Measurements from ENCODE around the gene RPL28.
A peak's percentile ranks its signal among the peaks of the same experiment; 100 is the strongest.
"Not testable (repeated sequence)": the region's sequence is repeated elsewhere in the genome, so short reads cannot be mapped to it uniquely, and the experiment has no call there.

RPL28 gene

GRCh38 chr19:55391702-55392615, 6.2 kb downstream of the RPL28 start:
- no peaks in the 10 kb centered on the region for H3K9me3 ChIP-seq (ENCODE audit: control insufficient read depth in 5 of 5, low read length in 5 of 5)
- peaks cover 8 to 33% (median 26%) of the 10 kb centered on the region in 5 donors for H3K4me1 ChIP-seq (ENCODE audit: control insufficient read depth in 5 of 5, insufficient read depth in 5 of 5, low read length in 5 of 5)
- no peak overlapping the region for H3K4me3 ChIP-seq (ENCODE audit: low read depth in 1 of 5, low read length in 5 of 5)
- H3K9ac ChIP-seq (ENCODE audit: low read length in 5 of 5) = no peak overlapping the region
- H3K27ac ChIP-seq (ENCODE audit: low read depth, low read length) = no peak overlapping the region
- no peaks in the 10 kb centered on the region for H3K27me3 ChIP-seq (ENCODE audit: control insufficient read depth in 5 of 5, insufficient read depth in 4 of 5, low read length in 5 of 5)
- H3K36me3 ChIP-seq (ENCODE audit: control insufficient read depth in 5 of 5, insufficient read depth in 5 of 5, low read length in 5 of 5) = peaks cover 0 to 51% (median 48%) of the 10 kb centered on the region in 5 donors

DNA sequence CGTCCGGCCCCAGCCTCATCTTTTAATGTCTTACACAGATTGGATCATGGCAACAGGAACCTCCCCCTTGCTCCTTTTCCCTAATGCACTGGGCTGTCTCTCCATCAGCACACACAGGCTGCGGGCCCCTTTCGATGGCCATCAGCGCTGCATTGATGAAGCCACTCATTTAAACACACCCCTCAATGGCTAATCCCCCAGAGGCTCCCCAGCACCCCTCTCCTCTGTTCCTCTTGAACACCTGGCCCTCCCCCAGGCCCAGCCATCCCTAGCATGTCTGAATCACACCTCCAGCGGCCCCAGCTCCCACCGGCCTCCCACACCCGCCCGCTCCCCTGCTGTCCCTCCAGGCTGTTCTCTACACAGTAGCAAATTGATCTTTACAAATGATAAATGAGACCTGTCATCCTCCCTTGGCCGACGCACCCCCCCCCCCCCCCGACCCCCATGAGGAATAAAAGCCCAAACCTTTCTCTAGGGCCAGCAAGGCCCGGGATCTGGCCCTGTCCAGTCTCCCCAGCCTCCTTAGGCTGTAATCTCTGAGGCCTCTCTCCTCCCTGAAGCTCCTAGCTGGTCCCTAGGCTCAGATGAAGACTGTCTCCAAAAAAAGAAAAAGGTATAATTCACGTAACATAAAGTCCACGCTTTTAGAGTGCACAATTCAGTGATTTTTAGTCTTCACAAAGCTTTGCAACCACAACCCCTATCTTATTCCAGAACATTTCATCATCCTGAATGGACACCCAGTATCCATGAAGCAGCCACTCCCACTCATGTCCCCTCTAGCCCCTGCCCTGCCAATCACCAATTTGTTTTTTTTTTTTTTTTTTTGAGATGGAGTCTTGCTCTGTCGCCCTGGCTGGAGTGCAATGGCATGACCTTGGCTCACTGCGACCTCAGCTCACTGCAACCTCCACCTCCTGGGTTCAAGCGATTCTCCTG, 7.4 kb downstream of the RPL28 start:
- Histone ChIP-seq H3K36me3 (ENCODE audit: control insufficient read depth in 5 of 5, insufficient read depth in 5 of 5, low read length in 5 of 5) (peaks cover 0 to 39% (median 37%) of the 10 kb centered on the region in 5 donors), H3K4me3 (ENCODE audit: low read depth in 1 of 5, low read length in 5 of 5) (no peak overlapping the region), H3K27me3 (ENCODE audit: control insufficient read depth in 5 of 5, insufficient read depth in 4 of 5, low read length in 5 of 5) (no peaks in the 10 kb centered on the region), H3K9me3 (ENCODE audit: control insufficient read depth in 5 of 5, low read length in 5 of 5) (no peaks in the 10 kb centered on the region), H3K9ac (ENCODE audit: low read length in 5 of 5) (no peak overlapping the region), H3K4me1 (ENCODE audit: control insufficient read depth in 5 of 5, insufficient read depth in 5 of 5, low read length in 5 of 5) (peaks cover 0 to 22% (median 15%) of the 10 kb centered on the region in 5 donors), H3K27ac (ENCODE audit: low read depth, low read length) (no peak overlapping the region)

- H3K4me1 ChIP-seq (ENCODE audit: control insufficient read depth in 5 of 5, insufficient read depth in 5 of 5, low read length in 5 of 5) = no peaks in the 10 kb centered on the region
- H3K9ac ChIP-seq (ENCODE audit: low read length in 5 of 5) = no peak overlapping the region
- H3K36me3 ChIP-seq (ENCODE audit: control insufficient read depth in 5 of 5, insufficient read depth in 5 of 5, low read length in 5 of 5) = peaks cover 0 to 29% (median 26%) of the 10 kb centered on the region in 5 donors
- H3K4me3 ChIP-seq (ENCODE audit: low read depth in 1 of 5, low read length in 5 of 5) = no peak overlapping the region
- H3K27ac ChIP-seq (ENCODE audit: low read depth, low read length) = no peak overlapping the region
- no peaks in the 10 kb centered on the region for H3K27me3 ChIP-seq (ENCODE audit: control insufficient read depth in 5 of 5, insufficient read depth in 4 of 5, low read length in 5 of 5)
- no peaks in the 10 kb centered on the region for H3K9me3 ChIP-seq (ENCODE audit: control insufficient read depth in 5 of 5, low read length in 5 of 5)
These were observed 12.6 kb downstream of the RPL28 start for GRCh38 chr19:55398200-55398925.

- Histone ChIP-seq H3K9me3 (ENCODE audit: control insufficient read depth in 5 of 5, low read length in 5 of 5) (no peaks in the 10 kb centered on the region), H3K4me1 (ENCODE audit: control insufficient read depth in 5 of 5, insufficient read depth in 5 of 5, low read length in 5 of 5) (no peaks in the 10 kb centered on the region), H3K27me3 (ENCODE audit: control insufficient read depth in 5 of 5, insufficient read depth in 4 of 5, low read length in 5 of 5) (no peaks in the 10 kb centered on the region), H3K9ac (ENCODE audit: low read length in 5 of 5) (no peak overlapping the region), H3K4me3 (ENCODE audit: low read depth in 1 of 5, low read length in 5 of 5) (no peak overlapping the region), H3K36me3 (ENCODE audit: control insufficient read depth in 5 of 5, insufficient read depth in 5 of 5, low read length in 5 of 5) (peaks cover 0 to 43% (median 35%) of the 10 kb centered on the region in 5 donors), H3K27ac (ENCODE audit: low read depth, low read length) (no peak overlapping the region)
These were observed 14.8 kb downstream of the RPL28 start for GRCh38 chr19:55400281-55401087.

- H3K36me3 ChIP-seq (ENCODE audit: control insufficient read depth in 5 of 5, insufficient read depth in 5 of 5, low read length in 5 of 5) = peaks cover 0 to 52% (median 41%) of the 10 kb centered on the region in 5 donors
These were observed 15.7 kb downstream of the RPL28 start for GRCh38 chr19:55401390-55401789.

GRCh38 chr19:55402509-55402908, 16.8 kb downstream of the RPL28 start:
- Histone ChIP-seq H3K9me3 (ENCODE audit: control insufficient read depth in 5 of 5, low read length in 5 of 5) (no peaks in the 10 kb centered on the region), H3K4me3 (ENCODE audit: low read depth in 1 of 5, low read length in 5 of 5) (no peak overlapping the region), H3K27ac (ENCODE audit: low read depth, low read length) (no peak overlapping the region), H3K9ac (ENCODE audit: low read length in 5 of 5) (no peak overlapping the region), H3K36me3 (ENCODE audit: control insufficient read depth in 5 of 5, insufficient read depth in 5 of 5, low read length in 5 of 5) (peaks cover 0 to 53% (median 41%) of the 10 kb centered on the region in 5 donors), H3K4me1 (ENCODE audit: control insufficient read depth in 5 of 5, insufficient read depth in 5 of 5, low read length in 5 of 5) (peaks cover 0 to 17% (median 11%) of the 10 kb centered on the region in 5 donors), H3K27me3 (ENCODE audit: control insufficient read depth in 5 of 5, insufficient read depth in 4 of 5, low read length in 5 of 5) (no peaks in the 10 kb centered on the region)

More at GRCh38 chr19:55401390-55401789, 15.7 kb downstream of the RPL28 start:
- H3K4me1 ChIP-seq (ENCODE audit: control insufficient read depth in 5 of 5, insufficient read depth in 5 of 5, low read length in 5 of 5); H3K27me3 ChIP-seq (ENCODE audit: control insufficient read depth in 5 of 5, insufficient read depth in 4 of 5, low read length in 5 of 5); H3K9me3 ChIP-seq (ENCODE audit: control insufficient read depth in 5 of 5, low read length in 5 of 5); H3K9ac ChIP-seq (ENCODE audit: low read length in 5 of 5); H3K4me3 ChIP-seq (ENCODE audit: low read depth in 1 of 5, low read length in 5 of 5); H3K27ac ChIP-seq (ENCODE audit: low read depth, low read length): not testable (repeated sequence)

DNA sequence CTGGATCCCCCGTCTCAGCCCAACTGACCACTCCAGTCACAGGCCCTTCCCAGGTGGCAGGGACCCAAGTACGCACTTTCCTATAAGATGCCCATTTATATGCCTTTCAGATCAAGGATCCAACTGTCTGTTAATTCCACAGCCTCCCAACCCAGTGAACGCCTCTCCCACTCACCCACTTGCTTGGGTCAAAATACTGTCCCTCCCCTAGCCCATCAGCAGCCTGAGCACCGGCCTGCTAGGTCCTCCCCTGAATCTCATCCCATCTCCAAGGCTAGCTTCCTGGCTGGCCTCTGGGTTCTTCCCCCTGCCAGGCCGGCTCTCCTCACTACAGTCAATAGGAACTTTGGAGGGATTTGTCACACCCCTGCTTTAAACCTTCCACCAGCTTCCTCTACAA, 19.9 kb downstream of the RPL28 start:
- H3K27ac ChIP-seq (ENCODE audit: low read depth, low read length) = no peak overlapping the region
- no peaks in the 10 kb centered on the region for H3K27me3 ChIP-seq (ENCODE audit: control insufficient read depth in 5 of 5, insufficient read depth in 4 of 5, low read length in 5 of 5)
- peaks cover 0 to 23% (median 18%) of the 10 kb centered on the region in 5 donors for H3K4me1 ChIP-seq (ENCODE audit: control insufficient read depth in 5 of 5, insufficient read depth in 5 of 5, low read length in 5 of 5)
- H3K9me3 ChIP-seq (ENCODE audit: control insufficient read depth in 5 of 5, low read length in 5 of 5) = no peaks in the 10 kb centered on the region
- no peak overlapping the region for H3K4me3 ChIP-seq (ENCODE audit: low read depth in 1 of 5, low read length in 5 of 5)
- peak overlapping the region in 2 of 5 donors; percentile 11 to 39 for H3K9ac ChIP-seq (ENCODE audit: low read length in 5 of 5)
- H3K36me3 ChIP-seq (ENCODE audit: control insufficient read depth in 5 of 5, insufficient read depth in 5 of 5, low read length in 5 of 5) = peaks cover 0 to 49% (median 37%) of the 10 kb centered on the region in 5 donors

DNA sequence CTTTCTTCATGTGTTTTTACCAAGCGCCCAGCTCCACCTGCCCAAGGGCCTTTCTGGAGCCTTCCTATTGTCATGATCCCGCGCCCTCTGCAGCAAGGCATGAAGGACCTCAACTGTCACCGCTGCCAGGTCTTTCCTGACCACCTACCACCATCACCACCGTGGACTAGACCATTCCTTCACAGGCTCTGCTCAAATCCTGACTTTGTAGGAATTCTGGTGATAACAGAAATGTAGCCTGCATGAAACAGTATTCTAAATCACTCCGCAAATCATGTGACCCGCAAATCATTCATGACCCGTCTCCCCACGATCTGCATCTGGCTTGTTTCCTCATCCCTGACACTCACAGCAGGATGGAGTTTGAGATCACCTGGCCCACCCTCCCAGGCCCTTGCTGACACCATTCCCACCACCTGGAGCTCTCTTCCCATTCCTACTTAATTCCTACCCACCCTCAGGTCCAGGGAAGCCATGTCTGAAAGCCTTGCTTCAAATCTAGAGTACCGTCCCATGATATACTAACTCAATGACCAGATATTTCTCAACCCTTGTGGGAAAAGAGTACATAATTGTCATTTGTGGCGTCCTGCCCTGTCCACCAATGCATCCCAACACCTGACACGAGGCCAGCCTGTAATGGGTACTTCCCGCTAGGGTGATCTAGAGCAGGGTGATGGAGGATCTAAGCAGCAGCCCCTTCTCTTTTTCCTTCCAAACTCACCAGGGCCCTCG, 20.5 kb downstream of the RPL28 start:
- no peaks in the 10 kb centered on the region for H3K9me3 ChIP-seq (ENCODE audit: control insufficient read depth in 5 of 5, low read length in 5 of 5)
- H3K4me1 ChIP-seq (ENCODE audit: control insufficient read depth in 5 of 5, insufficient read depth in 5 of 5, low read length in 5 of 5) = peaks cover 0 to 23% (median 18%) of the 10 kb centered on the region in 5 donors
- no peaks in the 10 kb centered on the region for H3K27me3 ChIP-seq (ENCODE audit: control insufficient read depth in 5 of 5, insufficient read depth in 4 of 5, low read length in 5 of 5)
- peak overlapping the region; percentile 63 to 76 (median 71) for H3K4me3 ChIP-seq (ENCODE audit: low read depth in 1 of 5, low read length in 5 of 5)
- H3K27ac ChIP-seq (ENCODE audit: low read depth, low read length) = no peak overlapping the region
- H3K36me3 ChIP-seq (ENCODE audit: control insufficient read depth in 5 of 5, insufficient read depth in 5 of 5, low read length in 5 of 5) = peaks cover 0 to 43% (median 31%) of the 10 kb centered on the region in 5 donors
- peak overlapping the region in 3 of 5 donors; percentile 26 to 46 (median 39) for H3K9ac ChIP-seq (ENCODE audit: low read length in 5 of 5)
